Left hindlimb (tissue), 1 donor: ENCODE results near the gene MED29.

Source experiments
- DNase-seq: peaks from one replicate; pipeline ENCODE4 v3.0.0-alpha.2; 2018

MED29 gene

DNA sequence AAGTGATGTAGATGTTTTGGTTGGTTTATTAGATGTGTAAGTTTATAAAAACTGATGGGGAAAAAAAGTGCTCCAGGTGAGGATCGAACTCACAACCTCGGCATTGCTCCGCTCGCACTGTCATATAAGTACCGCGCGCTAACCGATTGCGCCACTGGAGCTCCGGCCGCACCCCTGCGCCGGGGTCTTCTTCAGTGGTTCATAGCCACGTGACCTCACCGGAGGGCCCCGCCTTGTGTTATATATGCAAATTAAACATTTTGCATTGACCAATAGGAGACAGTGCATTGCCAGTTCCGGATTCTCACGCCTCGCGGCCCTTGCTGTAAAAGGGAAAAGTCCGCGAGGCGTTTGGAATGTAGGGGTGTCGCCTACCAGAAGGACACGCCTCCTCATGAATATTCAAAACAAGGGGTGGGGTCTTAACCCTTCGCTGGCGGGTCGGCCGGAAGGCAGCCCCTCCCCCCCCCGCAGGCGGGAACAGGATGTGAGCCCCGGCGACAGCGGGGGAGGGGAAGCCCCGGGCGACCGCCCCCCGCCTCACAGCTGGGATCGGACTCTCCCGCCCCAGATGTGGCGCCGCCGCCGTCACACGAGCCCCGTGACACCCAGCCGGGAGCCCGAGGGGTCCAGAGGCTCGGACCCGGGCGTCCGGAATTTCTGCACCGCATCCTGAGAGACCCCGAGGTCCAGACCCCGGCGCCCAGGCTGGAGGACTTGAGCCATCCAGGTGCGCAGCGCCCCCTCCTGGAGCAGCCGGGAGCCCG is 21.1 kb downstream of the MED29 start, which contains the start of gene PLEKHG2:
Gene PLEKHG2 (plus strand): TSS at position 570 of the 767 bp plus-strand sequence. CDS start 1,418 bp downstream, outside the sequence.
- DNase-seq = peak; percentile 99

GRCh38 chr19:39412867-39413271 is 21.7 kb downstream of the MED29 start:
- DNase-seq = no peak

GRCh38 chr19:39413272-39413910 is 22.2 kb downstream of the MED29 start:
- DNase-seq = peak; percentile 88

DNA sequence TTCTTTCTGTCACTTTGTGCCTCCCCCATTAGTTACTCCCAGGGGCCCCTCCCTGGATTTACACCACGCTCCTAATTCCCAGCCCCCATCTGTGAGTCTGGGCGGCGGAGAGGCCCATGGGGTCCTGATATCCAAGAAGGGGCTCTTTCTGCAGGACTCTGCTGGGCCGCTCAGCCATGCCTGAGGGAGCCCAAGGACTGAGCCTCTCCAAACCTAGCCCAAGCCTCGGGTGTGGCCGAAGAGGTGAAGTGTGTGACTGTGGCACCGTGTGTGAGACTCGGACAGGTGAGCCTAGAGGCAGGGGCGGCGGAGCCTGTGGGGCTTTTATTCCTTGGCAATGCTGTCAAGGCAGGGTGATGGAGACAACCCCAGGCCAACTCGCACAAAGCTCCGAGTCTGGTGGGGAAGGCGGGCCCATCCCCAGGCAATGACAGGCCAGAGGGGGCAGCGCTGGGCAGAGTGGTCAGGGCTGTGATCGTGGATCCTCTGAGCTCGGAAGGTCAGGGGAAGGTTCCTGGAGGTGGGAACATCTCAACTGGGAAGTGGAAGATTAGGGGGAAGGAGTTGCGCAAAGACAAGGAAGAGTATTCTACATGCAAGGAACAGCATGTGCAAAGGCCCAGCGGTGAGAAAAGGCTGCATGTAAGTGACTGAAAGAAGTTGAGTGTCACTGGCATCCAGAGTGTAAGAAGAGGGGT is 22.9 kb downstream of the MED29 start:
- DNase-seq = no peak

- no peak for DNase-seq
Observed at GRCh38 chr19:39415111-39416046, 24.2 kb downstream of the MED29 start.

DNA sequence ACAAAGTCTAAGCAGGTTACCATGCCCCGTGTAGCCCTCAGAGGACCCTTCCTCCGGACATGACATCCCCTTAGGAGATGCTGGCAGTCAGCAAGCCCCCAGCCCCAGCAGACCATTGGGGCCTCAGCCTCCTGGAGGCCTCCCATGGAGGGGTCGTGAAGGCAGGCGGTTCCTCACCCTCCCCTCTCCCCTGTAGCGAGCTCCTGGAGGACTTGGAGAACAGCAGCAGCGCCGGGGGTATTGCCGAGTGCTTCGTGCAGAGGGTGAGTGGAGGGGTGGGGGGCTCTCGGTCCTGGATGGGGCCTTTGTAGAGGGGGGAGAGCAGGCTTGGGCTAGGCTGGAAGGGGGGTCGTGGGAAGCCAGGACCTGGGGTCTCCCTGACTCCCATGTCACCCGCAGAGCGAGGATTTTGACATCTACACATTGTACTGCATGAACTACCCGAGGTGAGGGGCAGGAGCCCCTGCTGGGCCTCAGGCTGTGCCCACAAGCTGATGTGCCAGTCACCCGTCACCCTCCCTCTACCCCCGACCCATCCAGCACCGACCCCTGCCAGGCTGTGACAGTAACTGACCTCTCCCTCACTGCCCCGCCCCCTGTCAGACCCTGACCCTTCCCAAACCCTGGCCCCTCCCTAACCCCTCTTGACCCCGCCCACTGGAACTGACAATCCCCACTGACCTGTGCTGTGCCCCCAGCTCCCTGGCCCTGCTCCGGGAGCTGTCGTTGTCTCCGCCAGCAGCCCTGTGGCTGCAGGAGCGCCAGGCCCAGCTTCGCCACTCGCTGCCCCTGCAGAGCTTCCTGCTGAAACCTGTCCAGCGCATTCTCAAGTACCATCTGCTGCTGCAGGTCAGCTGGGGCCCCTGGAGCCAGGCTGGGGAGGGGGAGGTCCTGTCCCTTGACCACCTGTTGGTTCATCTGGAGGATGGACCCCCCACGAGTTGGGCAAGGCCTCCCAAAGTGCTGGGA is 25.3 kb downstream of the MED29 start:
- no peak for DNase-seq

- DNase-seq = no peak
Observed at GRCh38 chr19:39417463-39418181, 26.4 kb downstream of the MED29 start.

GRCh38 chr19:39419003-39419402 is 27.8 kb downstream of the MED29 start:
- DNase-seq = no peak

GRCh38 chr19:39420769-39421168 is 29.6 kb downstream of the MED29 start:
- no peak for DNase-seq

GRCh38 chr19:39422020-39422419 is 30.8 kb downstream of the MED29 start:
- no peak for DNase-seq

GRCh38 chr19:39423258-39424086 is 32.3 kb downstream of the MED29 start:
- DNase-seq = no peak

- no peak for DNase-seq
Observed at GRCh38 chr19:39424934-39425333, 33.8 kb downstream of the MED29 start.

DNA sequence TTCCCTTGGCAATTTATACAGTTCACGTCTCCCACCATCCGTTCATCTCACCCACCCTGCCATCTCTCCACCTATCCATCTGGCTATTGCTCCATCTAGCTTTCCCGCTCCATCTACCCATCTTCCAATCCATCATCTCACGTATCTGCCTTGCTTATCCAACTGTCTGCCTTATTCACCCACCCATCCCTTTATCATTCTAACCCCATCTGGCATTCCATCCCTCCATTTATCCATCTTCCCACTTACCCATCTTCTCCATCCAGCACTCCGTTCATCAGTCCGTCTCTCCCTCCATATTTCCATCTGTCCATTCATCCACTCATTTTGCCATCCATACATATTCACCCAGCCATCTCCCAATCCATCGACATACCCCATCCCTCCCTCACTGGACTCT is 34.6 kb downstream of the MED29 start:
- no peak for DNase-seq

- no peak for DNase-seq
Observed at GRCh38 chr19:39426170-39426569, 35.0 kb downstream of the MED29 start.

- no peak for DNase-seq
Observed at GRCh38 chr19:39427707-39428106, 36.5 kb downstream of the MED29 start.

- DNase-seq = peak; percentile 92
Observed at GRCh38 chr19:39428283-39429112, 37.3 kb downstream of the MED29 start.

DNA sequence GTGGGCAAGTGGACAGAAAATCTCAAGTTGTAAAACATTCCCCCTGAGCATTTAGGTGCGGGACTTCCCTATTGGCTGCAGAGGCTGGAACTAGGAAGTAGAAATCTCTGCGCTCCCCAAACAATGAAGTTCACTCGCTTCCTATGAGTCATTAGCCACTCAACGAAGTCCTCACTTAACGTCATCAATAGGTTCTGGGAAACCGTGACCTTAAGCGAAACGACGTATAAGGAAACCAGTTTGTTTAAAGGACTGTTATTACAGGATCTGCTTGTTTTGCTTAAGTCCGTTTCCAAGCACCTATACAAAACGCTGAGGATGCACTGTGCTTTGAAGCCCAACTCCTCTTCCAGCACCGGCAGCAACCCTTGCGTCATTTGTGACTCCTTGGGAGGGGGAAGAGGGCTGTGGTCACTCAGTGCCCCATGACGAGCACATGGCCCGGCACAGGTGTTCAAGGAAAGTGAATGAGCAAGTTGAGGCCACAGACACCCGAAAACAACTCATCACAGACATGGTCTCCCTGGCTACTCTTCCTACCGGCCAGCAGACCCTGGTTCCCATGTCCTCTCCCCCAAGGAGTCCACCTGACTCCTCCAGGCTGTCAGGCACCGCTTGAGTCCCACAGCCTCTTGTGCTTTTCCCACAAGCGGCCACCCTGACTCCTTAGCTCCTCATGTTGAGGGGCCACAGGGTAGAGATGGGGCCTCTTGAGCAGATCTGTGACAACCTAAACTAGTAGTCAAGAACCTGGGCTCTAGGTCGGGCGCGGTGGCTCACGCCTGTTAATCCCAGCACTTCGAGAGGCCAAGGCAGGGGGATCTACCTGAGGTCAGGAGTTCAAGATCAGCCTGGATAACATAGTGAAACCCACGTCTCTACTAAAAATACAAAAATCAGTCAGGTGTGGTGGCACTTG is 39.8 kb downstream of the MED29 start:
- no peak for DNase-seq

GRCh38 chr19:39432677-39433025 is 41.5 kb downstream of the MED29 start:
- DNase-seq = no peak
